HG02981 (cell line): ENCODE results near the gene MRRF.
A peak's percentile ranks its signal among the peaks of the same experiment; 100 is the strongest.

Experiments
- ATAC-seq: cut with Tn5 transposase; IDR thresholded peaks from one replicate; pipeline ENCODE4 v1.9.1; 2021; ENCODE audit warnings: mild to moderate bottlenecking, moderate library complexity; ENCODE audit not compliant: unreplicated experiment

The MRRF gene

DNA sequence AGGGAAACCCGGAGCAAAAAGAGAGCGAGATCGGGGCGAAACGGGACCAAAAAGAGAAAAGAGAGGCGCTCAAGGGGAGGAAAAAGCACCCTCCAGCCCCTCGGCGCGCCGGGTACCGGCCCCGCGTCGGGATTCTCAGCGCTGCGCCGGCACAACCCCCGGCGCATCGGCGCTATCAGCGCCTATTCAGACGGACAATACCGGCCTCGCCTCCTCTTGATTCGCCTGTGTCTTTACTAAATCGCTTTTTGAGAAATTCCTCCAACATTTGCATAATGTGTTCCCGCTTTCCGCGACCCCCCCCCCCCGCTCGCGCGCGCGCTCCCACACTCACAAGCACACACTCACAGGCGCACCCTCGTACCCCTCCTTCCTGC is 36.5 kb upstream of the MRRF start:
- no peak for ATAC-seq

DNA sequence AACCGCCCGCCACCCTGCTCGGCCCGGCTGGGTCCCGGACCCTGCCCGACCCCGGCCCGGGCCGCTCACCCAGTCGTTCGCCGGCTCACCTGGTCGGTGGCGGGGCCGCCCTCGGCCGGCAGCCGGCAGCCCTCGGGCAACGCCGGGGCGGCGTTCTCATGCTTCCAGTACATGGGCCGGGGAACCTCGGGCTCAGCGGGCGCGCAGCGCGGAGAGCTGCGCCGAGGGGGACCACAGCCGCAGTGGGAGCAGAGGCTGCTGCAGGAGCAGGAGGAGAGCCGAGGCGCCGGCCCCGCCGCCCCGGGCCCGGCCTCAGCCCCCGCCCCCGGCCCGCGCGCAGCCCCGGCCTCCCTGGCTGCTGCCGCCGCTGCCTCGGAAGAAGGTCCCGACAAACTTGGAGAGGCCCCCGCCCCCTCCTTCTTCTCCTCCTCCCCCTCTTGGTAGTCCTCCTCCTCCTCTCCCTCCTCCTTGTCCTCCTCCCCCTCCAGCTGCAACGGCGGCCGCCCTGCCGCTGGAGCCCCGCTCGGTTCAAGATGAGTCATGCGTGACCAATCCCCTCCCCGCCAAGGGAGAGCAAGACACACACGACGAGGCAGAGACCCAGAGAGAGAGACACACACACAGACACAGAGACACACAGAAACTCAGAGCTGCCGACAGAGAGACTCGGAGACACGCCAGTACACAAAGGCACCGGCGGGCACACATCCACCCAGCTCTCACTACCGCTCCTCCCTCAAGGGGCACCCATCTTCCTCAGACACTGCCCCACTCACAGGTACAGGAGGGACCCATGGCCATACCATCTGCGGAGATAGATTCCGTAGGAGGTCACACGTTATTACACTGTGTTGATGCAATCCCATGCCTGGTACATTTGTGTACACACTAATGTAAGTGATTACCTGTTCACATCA is 35.9 kb upstream of the MRRF start, which contains the start of gene LHX6:
LHX6 (minus strand) TSS at position 390 of the 917 bp plus-strand sequence; CDS start at position 173, 217 bp downstream.
- no peak for ATAC-seq

DNA sequence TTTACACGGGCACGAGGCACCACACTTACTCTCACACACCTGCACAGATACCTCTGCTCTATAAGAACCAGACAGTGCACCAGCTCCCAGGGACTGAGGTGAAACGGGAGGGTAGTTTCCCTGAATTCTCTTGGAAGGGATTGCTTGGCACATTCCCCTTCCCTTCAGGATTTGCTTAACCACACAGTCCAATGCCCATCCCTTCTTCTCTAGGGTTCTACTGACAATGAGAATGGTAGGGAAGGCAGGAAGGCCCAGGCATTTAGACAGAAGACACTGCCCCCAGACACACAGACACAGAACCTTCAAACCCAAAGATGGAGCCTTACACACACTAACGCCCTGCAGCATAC is 35.2 kb upstream of the MRRF start:
- ATAC-seq: no peak

DNA sequence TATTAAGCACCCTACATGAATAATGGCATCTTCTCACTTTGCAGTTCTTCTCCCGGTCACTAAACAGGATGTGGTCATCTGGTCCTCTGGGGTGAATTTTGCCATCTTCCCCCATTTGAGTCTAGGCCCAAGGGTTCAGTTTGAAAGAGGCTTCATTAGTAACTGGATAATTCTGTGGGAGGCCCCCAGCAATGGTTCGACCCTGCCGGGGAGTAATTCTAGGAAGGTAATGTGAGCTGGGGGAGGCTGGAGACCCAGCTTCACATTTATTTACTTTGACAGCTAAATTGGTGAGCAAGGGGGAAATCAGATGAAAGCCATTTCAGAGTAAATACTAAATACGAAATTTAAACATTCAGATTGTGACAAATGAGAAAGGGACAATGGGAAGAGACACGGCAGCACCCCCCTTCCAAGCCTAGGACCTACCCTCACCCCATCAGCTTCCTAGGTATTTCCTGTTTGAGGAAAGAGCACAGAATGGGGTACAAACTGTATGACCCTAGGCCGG is 31.8 kb upstream of the MRRF start:
- ATAC-seq: no peak

DNA sequence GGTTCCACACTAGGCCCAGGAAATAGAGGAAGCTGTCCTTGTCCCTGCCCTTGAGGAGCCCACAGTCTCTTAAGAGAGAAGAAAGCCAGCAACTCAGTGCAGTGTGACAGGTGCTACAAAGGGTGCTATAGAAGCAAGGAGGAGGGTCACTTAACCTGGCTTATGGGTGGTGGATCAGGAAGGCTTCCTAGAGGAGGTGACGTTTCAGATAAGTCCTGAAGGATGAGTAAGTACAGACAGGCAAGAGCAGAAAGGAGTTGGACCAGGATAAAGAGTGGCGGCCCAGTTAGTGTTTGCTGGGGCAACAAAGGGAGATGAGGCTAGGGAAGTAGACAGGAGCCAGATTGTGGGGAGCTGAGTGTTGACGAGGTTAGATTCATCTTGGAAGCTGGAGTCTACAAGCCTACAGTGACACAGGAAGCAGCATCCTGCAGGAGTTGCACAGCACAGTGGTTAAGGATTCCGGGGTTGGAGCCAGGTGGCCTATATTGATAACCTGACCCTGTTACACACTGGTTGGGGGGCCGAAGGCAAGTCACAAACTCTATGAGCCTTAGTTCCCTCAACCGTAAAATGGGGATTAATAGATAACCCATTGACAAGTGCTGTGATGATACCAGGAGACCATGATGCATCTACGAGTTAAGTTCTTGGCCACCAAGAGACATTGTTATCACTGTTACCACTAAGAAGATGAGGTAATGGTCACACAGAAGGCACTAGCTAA is 30.5 kb upstream of the MRRF start:
- no peak for ATAC-seq

DNA sequence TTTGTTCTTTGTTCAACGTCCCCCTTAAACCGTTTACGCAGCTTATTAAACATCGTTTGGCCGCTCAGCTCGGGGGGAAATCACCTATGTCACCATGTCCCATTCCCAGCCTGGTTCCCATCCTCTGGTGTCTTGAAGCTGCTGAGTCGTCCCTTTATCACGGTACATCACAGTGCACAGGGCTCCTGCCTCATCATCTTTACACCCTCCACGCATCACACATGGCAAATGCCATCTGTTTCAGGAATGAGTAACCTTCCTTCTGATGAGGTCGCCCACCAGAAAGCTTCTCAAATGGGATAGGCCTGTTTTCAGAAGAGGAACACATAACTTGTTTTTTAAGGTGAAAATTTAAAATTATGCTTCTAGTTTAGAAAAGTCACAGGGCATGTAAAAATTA is 28.0 kb upstream of the MRRF start:
- no peak for ATAC-seq

DNA sequence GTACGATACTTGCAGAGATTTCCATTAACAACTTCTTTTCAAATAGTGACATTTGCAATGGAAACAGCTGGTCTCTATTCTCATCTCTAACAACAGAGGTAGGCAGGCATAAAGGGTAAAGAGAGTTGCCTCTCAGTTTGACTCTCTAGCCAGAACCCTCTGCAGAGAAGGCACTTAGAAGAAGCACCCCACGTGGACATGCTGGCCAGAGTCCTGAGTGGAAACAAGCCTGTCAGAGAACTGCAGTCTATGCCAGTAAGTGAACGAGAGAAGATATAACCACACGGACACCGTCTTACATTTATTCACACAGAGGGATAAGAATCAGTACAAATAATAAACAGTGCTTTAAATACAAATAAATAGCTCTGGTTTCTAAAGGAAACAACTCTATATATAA is 25.0 kb upstream of the MRRF start:
- no peak for ATAC-seq

DNA sequence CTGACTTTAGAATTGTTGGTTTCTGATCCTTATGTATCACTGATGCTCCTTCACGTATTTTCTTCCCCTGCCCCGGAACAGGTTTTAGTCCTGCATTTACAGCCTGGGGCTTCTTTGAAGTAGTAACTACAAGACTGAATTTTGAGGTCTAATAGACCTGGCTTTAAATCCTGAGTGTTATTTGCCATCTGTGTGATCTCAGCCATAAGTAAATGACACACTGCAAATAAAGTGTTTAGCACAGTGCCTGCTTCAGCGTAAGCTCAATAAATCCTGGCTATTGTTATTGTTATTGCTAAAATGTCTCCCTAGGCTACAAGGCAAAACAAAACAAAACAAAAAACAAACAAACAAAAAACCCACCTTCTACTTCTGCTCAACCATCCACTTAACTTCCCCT is 20.3 kb upstream of the MRRF start:
- ATAC-seq: no peak

DNA sequence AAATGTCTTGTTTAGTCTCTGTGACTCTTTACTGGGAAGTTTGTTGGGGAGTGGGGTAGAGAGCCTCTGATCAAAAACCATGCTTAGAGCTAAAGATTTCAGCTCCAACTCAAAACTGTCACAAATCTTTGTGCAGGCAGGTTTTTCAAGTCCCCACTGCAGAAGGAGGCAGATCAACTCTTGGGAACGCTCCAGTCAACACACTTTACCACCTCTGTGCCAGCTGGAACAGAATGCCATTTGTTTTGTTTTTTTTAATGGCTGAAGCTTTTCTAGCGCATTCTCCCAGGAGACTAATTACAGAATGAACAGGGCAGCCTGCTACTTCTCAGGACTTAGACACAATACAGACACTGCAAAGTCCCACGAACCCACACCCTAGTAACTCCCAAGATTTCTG is 18.0 kb upstream of the MRRF start:
- ATAC-seq: no peak

DNA sequence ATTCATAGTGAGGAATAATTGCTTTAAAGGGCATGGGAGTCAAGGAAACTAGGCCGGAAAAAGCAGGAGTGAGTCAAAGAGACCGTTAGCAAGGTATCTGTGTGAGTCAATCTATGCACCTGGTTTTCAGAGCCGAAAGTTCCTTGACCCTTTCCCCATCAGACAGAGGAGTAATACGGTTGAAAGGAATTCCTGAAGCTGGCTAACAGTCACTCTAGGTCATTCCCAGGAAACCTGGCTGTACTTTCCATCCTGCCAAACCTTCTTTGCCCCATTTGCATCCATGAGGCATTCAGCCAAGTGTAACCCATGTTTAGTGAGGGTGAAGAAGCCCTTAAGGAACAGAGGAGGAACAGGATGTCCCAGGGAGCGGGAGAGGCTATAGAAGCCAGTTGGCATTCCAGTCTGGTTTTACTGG is 16.2 kb upstream of the MRRF start:
- ATAC-seq: no peak

DNA sequence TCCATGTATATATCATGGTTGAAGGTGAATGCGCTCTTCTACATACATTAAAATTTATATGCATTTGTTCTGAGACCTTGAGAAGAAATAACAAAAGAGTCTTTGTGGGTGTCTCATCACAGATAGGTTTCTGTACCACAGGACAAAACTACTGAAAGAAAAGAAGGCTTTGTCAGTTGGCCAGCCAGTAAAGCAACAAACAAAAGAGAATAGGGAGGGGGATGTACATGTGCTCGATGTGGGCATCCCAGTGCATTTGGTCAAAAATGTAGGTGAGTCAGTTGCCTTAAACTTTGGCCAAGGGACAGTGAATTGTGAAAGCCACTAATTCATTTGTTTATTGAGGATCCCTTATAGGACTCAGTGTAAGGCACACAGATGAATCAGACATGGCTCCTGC is 13.3 kb upstream of the MRRF start:
- no peak for ATAC-seq

DNA sequence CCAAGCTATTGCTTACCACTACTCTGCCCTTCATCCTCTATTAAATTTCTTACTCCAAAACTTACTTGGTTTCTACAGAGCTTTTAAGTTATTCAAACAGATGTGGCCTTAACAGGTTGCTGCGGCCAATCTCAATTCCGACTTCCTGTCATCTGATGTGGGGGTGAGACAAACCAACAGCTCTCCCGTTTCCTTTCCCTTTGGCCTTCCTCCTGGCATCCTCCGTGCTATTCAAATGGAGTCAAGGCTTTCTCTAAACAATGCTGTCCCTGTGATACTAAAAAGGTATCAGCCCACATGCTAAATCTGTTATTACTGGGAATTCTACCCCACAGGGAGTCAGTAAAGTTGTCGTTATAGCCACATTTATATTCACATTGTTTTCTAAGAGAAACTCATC is 11.9 kb upstream of the MRRF start:
- ATAC-seq: no peak

DNA sequence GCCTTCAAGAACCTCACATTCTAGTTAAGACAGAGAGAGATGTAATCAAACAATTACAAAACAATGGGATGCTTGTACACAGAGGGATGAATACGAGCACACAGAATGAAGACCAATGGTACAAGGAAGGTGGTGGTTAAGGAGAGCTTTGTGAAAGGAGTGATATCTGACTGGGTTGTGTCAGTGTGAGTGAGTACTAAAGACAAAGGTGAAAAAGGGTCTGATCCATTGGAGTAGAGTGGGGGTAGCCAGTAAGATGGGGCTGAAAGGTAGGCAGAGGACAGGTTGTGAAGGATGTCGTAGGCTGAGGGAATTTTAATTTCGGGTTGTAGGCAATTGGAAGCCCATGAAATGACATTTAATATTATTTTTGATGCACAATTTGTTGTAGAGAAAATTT is 9.9 kb upstream of the MRRF start:
- ATAC-seq: no peak

DNA sequence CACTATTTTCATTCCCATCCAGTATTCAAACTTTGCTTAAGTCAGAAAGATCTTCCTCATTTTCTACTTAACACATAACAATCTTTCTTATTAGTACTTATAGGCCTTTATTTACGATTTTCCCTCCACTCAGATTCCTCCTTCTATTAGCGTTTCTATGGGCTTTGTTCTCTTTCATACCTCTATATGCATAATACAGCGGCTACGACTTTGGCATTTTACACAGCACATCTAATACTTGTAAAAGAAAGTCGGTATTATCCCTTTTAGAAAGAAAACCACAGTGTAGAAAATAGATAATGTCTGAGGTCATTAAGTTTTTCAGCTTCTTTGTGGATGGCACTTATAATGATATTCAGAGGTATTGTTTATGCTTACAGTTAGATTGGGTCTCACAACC is 8.5 kb upstream of the MRRF start:
- ATAC-seq: no peak

DNA sequence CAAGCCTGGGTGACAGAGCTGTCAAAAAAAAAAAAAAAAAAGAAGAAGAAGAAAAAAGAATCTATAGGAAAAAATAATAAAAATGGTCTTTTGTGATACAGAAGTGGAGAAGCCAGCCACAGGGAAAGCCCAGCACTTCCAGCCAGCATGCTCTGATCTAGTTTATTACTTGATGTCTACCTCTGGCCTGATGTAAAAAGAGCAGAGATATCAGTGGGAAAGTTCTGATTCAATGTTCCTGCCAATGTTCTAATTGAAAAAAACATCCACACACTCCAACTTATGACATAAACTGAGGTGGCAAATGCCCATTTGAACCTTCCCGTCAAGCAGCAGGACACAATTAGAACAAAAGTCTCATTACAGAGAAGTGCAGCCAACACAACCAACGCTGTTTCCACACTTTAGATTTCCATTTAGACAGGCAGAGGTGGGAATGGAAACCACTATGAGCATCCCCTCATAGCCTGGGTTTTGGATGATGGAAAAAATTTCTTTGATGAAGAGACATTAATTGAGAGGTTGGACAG is 5.7 kb upstream of the MRRF start:
- no peak for ATAC-seq

DNA sequence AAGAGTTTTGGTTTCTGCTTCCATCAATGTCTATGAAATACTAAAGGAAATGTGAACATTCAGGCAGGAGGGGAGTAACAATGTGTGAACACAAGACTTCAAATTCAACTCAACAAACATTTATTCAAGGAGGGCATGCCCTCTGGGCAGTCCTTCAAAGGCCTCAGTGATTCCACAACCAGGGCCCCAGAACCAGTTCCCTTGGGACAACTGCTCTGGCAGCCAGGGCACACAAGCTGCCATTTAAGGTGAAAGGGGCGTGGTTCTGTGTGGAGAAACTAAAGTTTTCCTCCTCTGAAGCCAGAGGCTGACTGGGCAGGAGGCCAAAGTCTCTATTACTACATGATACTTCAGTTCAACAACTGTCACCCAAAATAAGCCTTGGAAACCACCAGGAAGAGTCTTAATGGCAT is 3.2 kb upstream of the MRRF start:
- no peak for ATAC-seq

DNA sequence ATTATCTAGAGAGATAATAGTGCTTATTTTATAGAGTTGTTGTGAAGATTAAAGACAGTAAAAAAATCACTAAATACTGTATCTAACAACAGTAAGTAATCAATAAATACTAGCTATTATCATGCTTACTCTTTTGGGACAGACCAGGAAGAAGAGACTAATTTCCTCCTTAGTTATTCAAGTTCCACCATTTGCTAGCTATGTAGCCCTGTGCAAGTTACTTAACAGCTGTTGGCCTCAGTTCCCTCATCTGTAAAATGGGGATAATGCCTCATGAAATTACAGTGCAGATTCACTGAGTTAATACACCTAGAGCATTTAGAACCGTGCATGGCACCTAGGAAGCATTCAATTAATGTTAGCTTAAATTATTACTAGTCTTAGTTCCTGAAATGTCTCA is 2.6 kb upstream of the MRRF start:
- ATAC-seq: no peak

DNA sequence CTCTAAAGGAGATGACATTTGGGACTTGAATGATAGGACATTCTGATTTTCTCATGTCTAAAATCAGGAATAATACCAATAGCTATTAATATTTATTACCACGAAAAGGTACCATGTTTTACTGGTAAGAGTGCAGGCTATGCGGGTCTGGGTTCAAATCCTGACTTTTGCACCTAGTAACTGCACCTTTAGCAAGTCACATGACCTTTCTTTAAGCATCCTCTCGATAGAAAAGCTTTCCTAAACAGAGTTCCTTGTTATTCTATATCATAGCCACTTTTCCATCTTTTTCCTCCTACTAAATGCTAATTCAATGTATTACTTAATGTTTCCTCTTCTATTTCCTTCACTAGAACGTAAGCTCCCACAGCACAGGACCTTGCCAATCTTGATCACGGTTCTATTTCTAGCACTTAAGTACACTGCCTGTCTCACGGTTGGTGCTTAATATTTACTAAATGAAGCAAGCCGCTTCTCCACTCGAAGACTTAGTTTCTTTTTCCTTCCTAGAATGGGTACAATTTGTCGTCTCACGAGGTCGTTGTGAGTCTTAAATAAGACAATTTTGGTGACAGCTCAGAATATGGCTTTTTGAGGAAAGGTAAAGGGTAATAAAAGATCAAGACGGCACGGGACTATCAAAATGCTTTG is 858 bp upstream of the MRRF start:
- ATAC-seq: no peak

DNA sequence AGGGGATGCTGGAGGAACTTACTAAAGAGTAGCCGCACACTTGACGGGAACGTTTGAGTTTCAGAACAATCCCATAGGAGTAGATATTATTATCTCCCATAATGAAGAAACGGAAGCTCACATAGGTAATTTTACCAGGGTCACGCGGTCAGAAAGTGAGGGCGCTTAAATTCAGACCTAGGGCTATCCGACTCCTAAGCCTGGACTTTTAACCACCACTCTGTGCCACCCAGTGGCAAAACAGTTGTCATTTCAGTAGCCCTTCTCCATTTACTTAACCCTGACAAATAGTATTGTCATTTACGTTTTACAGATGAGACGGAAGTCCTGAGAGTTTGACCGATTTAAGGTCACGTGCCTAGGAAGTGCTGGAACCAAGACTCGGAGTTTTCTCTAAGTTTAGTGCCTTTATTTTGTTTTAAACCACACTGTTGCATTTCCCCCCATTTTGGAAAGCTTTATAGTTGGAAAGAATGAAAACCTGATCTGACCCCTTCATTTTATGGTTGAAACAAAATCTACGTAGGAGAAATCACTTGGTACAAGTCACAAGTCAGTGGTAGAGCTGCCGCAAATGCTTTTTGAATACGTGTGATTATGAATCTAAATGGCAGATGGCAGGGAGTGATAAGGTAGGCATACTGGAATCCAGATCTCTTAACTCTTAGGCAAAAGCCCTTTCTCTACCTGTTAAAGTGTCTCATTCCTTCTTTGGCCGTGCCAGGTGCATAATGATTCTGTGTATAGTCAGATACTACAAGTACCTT is 650 bp downstream of the MRRF start:
- ATAC-seq: peak; percentile 26

DNA sequence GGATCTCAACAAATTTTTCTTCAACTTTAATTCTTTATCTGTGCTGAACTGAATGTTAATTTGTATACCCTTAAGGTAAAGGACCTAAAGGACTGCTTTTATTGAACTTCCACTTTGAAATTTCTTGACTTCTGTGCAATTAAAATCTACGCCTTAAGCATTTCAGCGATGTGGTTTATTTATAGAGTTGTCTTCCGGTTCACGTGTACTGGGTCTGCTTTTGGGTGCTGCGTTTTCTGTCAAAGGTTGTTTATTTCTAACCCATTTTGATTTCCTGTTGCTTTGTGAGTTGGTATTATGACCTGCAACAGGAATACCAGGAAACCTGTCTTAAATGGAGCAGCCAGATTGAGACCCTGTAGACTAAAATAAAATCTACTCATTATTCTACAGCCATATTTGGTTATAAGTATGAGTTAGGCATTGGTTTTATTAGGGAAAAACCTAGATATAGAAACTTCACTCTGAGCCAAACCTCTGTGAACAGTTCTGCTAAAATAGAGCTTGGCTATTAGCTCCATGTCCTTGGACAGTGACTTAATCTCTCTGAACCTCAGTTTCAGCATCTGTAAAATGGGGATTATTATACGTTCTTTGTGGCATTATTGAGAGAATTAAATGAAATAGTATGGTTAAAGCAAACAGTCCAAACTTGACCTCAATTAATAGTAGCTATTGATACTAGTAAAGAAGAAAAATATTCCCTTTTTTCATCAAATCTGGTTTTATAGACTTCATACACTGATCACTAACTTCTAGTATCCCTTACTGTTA is 3.5 kb downstream of the MRRF start:
- no peak for ATAC-seq
